HFFc6 (cell line): ENCODE measurements around the gene CBR3. TPM values are rescaled to one million over a fixed set of nuclear protein-coding genes. Genes with fewer than 3 reads are reported as not detected.
A peak's percentile ranks its signal among the peaks of the same experiment; 100 is the strongest.
"Not testable (repeated sequence)": the region's sequence is repeated elsewhere in the genome, so short reads cannot be mapped to it uniquely, and the experiment has no call there.

Source experiments
- DNase-seq: peaks from one replicate; pipeline ENCODE4 v3.0.0-alpha.2; 2018
- H3K27ac Mint-ChIP-seq: 2 replicates; pipeline ENCODE4 v1.8.0; 2020; ENCODE audit warnings: mild to moderate bottlenecking, mixed read lengths
- H3K27me3 Mint-ChIP-seq: 2 replicates; pipeline ENCODE4 v1.8.0; 2021; ENCODE audit warnings: mild to moderate bottlenecking, moderate library complexity, mixed read lengths; ENCODE audit not compliant: insufficient read depth
- H3K36me3 Mint-ChIP-seq: 2 replicates; pipeline ENCODE4 v1.8.0; 2021; ENCODE audit warnings: low read depth, mixed read lengths
- H3K4me1 Mint-ChIP-seq: 2 replicates; pipeline ENCODE4 v1.8.0; 2020; ENCODE audit warnings: low read depth, mixed read lengths
- H3K4me3 Mint-ChIP-seq: 2 replicates; pipeline ENCODE4 v1.8.0; 2020; ENCODE audit warnings: mild to moderate bottlenecking, moderate library complexity, mixed read lengths
- H3K9me3 Mint-ChIP-seq: 2 replicates; pipeline ENCODE4 v1.8.0; 2020; ENCODE audit warnings: mild to moderate bottlenecking, mixed read lengths
- total RNA-seq, 6 experiments: library from RNA; stranded (reverse); fragmentation: NEBNext Ultra II Directional; extraction: Animal tissue kit (Norgen Biotek cat#: 25700); gene quantifications; 2 replicates in 1 of 6; 3 replicates in 5 of 6; pipeline ENCODE4 v1.2.3, GENCODE V29; 2021
- TF ChIP-seq, protein P1 (sequence below): fragments of 200-600 bp; sonication (generic); IDR thresholded peaks from 2 replicates; pipeline ENCODE4 v1.5.0; 2021; ENCODE audit warnings: antibody characterized with exemption, mild to moderate bottlenecking

CBR3 gene
- total RNA-seq, 6 experiments from 2014 or later, result 15.1 to 25.9 (median 23.5) TPM

DNA sequence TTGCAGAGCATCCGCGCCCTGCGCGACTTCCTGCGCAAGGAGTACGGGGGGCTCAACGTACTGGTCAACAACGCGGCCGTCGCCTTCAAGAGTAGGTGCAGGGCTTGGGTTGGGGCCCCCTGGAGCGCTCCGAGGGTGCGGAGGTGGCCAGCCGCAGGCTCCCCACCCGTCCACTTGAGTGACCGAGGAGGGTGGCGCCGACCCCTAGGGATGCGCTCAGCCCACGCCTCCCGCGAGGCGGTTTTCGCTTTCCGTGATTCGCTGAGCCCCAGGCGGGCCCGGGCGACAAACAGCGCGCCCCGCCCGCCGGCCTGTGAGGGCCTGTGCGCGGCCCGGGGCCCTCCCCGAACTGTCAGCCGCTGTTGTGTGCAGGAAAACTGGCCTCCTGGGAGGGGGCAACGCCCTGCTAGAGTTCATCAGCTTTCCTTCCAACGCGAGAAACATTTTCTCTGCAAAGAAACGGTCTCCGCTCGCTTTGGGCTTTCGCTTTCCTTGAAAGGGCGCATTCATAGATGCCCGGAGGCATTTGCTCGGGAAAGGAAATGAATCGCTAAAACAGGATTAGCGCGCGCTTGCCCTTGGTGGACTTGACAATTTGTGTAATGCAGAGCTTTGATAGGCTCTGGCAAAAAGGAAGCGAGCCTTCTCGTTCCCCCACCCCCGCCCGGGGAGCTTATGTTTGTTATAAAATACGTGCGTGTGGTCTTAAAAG lies 668 bp downstream of the CBR3 start:
- TF ChIP-seq, protein P1, sequence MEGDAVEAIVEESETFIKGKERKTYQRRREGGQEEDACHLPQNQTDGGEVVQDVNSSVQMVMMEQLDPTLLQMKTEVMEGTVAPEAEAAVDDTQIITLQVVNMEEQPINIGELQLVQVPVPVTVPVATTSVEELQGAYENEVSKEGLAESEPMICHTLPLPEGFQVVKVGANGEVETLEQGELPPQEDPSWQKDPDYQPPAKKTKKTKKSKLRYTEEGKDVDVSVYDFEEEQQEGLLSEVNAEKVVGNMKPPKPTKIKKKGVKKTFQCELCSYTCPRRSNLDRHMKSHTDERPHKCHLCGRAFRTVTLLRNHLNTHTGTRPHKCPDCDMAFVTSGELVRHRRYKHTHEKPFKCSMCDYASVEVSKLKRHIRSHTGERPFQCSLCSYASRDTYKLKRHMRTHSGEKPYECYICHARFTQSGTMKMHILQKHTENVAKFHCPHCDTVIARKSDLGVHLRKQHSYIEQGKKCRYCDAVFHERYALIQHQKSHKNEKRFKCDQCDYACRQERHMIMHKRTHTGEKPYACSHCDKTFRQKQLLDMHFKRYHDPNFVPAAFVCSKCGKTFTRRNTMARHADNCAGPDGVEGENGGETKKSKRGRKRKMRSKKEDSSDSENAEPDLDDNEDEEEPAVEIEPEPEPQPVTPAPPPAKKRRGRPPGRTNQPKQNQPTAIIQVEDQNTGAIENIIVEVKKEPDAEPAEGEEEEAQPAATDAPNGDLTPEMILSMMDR, result no peak
- Mint-ChIP-seq H3K27me3 (no peaks in the 10 kb centered on the region), H3K4me3 (peak overlapping the region; percentile 94), H3K9me3 (no peaks in the 10 kb centered on the region), H3K27ac (peak overlapping the region; percentile 90), H3K4me1 (peaks cover 40% of the 10 kb centered on the region), H3K36me3 (no peaks in the 10 kb centered on the region; the same call in 1 of the 2 replicates)
- peak; percentile 86 for DNase-seq

DNA sequence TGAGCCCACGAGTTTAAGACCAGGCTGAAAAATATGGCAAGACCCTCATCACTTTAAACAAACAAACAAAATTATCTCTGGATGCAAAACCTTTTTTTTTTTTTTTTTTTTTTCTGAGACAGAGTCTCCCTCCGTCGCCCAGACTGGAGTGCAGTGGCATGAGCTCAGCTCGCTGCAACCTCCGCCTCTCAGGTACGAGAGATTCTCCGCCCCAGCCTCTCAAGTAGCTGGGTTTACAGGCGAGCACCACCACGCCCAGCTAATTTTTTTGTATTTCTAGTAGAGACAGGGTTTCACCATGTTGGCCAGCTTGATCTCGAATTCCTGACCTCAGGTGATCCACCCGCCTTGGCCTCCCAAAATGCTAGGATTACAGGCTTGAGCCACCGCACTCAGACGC lies 4.9 kb downstream of the CBR3 start:
- H3K27me3 Mint-ChIP-seq, H3K4me3 Mint-ChIP-seq, H3K36me3 Mint-ChIP-seq, H3K27ac Mint-ChIP-seq, DNase-seq, H3K9me3 Mint-ChIP-seq: not testable (repeated sequence)
- peaks cover 27% of the 10 kb centered on the region for H3K4me1 Mint-ChIP-seq

DNA sequence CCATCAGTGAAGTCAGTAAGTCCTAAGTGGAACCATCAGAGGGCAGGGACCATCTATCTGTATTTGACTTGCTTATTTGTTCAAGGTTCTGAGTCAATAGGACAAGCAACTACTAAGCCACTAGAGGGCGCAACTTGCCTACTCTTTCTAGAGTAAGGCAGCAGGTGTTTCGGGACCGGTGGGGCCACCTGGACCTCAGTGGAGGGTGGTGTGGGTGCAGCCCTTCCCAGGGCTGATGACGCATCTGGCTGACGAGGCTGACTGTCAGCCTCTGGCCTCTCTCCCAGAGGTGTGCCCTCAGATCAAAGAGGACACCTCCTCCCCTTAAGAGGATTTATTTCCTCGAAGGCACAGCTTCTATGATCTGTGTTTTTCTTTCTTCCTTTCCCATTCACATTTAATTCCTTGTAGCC lies 6.6 kb downstream of the CBR3 start:
- no peaks in the 10 kb centered on the region for H3K27me3 Mint-ChIP-seq
- TF ChIP-seq, protein P1, result peak; percentile 98
- peak overlapping the region; percentile 37; the same call in 1 of the 2 replicates for H3K27ac Mint-ChIP-seq
- peak; percentile 78 for DNase-seq
- H3K4me3 Mint-ChIP-seq, result no peak overlapping the region
- H3K36me3 Mint-ChIP-seq, result peaks cover 9% of the 10 kb centered on the region; the same call in 1 of the 2 replicates
- no peaks in the 10 kb centered on the region for H3K9me3 Mint-ChIP-seq
- peaks cover 20% of the 10 kb centered on the region for H3K4me1 Mint-ChIP-seq

DNA sequence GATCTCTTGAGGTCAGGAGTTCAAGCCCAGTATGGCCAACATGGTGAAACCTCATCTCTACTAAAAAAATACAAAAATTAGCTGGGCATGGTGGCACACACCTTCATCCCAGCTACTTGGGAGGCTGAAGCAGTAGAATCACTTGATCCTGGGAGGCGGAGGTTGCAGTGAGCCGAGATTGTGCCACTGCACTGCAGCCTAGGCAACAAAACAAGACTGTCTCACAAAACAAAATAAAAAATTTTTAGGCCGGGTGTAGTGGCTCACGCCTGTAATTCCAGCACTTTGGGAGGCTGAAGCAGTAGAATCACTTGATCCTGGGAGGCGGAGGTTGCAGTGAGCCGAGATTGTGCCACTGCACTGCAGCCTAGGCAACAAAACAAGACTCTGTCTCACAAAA lies 9.4 kb downstream of the CBR3 start:
- not testable (repeated sequence) for H3K4me1 Mint-ChIP-seq, H3K4me3 Mint-ChIP-seq, H3K27me3 Mint-ChIP-seq, H3K9me3 Mint-ChIP-seq, DNase-seq, H3K36me3 Mint-ChIP-seq, H3K27ac Mint-ChIP-seq

DNA sequence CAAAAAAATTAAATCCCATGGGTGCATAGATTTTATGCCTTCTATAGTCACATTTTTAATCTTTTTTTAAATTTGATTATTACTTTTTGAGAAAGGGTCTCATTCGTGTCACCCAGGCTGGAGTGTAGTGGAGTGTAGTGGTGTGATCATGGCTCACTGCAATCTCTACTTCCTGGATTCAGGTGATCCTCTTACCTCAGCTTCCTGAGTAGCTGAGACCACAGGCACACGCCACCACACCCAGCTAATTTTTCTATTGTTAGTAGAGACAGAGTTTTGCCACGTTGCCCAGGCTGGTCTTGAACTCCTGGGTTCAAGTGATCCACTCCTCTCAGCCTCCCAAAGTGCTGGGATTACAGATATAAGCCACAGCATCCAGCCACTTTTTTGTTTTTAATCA lies 10.4 kb downstream of the CBR3 start:
- H3K36me3 Mint-ChIP-seq, result peaks cover 9% of the 10 kb centered on the region; the same call in 1 of the 2 replicates
- H3K4me3 Mint-ChIP-seq, result no peak overlapping the region
- no peaks in the 10 kb centered on the region for H3K9me3 Mint-ChIP-seq
- no peak for DNase-seq
- H3K4me1 Mint-ChIP-seq, result peaks cover 18% of the 10 kb centered on the region
- no peaks in the 10 kb centered on the region; the same call in 1 of the 2 replicates for H3K27me3 Mint-ChIP-seq
- TF ChIP-seq, protein P1, result no peak
- no peak overlapping the region for H3K27ac Mint-ChIP-seq

DNA sequence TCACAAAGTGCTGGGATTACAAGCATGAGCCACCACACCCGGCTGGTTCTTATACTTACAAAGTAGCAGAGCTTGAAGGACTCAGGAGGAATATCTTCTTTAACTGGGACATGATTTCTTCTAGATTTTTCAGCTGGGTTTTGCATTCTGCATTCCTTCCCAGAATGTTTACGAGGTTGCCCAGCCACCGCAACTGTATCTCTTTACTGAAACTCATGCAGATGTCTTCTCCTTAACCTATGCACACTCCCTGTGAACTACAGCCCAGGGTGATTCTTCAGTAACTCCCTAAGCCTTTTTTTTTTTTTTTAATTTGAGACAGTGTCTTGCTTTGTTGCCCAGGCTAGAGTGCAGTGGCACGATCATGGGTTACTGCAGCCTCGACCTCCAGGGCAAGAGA lies 13.0 kb downstream of the CBR3 start:
- Mint-ChIP-seq H3K27ac (no peak overlapping the region), H3K36me3 (no peaks in the 10 kb centered on the region; the same call in 1 of the 2 replicates), H3K9me3 (no peaks in the 10 kb centered on the region), H3K27me3 (no peaks in the 10 kb centered on the region; the same call in 1 of the 2 replicates), H3K4me3 (no peak overlapping the region), H3K4me1 (peaks cover 15% of the 10 kb centered on the region)
- TF ChIP-seq, protein P1, result no peak
- no peak for DNase-seq
